HG02623 (cell line): ENCODE data around the gene NUAK2.
"Not testable (repeated sequence)": the region's sequence is repeated elsewhere in the genome, so short reads cannot be mapped to it uniquely, and the experiment has no call there.

Source experiments
- ATAC-seq: cut with Tn5 transposase; IDR thresholded peaks from one replicate; pipeline ENCODE4 v1.9.1; 2021; ENCODE audit warnings: moderate library complexity; ENCODE audit not compliant: unreplicated experiment

The NUAK2 gene

DNA sequence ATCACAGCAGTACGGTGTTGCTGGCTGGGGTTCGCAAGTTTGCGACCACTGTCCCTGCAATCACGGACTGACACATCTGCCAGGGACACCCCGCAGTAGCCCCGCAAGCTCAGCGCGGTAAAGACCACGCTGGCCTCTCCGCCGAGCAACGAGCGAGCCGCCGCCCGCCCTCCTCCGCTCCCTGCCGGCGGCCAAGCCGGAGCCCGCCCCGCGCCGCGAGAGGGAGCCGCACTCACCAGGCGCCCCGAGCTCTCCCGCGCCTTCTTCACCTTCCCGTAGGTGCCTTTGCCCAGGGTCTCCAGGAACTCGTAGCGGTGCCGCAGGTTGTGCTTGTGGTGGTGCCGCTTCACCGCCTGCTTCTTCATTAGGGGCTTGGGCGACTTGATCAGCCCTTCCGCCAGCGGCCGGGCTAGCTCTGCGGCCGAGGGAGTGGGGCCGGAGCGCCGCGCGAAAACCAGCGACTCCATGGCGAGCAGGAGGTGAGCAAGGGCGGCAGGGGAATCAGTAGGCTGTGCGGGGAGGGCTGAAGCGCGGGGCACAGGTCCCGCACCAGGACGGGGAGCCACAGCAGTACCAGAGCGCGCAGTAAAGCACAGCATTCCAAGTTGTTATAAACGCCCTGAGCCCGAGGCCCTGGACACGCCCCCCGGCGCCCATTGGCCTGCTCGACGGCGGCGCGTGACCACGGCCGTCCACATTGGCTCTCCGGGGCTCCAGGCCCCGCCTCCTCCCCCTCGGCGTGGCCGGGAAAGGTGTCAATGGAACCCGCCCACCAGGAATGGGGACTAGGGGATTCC, at the start of gene NUAK2:
Gene NUAK2, minus strand, starts transcription at position 584 of the 797 bp plus-strand sequence. Its CDS starts 117 bp downstream, at position 467.
- ATAC-seq: no peak

DNA sequence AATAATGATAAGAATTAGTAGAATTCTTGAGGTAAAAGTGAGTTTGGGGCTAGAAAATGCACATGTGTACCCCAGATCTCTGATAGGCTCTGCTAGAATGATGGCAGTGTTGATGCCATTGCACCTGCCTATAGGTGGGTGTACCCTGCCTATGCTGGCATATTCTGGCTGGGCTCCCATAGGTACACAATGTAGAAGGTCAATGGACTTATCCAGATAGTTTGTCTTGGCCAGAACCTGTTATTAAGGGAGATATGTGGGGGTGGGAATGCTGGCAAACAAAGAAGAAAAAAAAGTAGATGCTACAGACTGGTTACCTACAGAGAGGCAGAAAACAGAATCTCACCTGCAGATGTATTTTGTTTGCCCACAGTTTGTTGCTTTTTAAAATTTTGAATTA, 49.2 kb upstream of the NUAK2 start:
- no peak for ATAC-seq

DNA sequence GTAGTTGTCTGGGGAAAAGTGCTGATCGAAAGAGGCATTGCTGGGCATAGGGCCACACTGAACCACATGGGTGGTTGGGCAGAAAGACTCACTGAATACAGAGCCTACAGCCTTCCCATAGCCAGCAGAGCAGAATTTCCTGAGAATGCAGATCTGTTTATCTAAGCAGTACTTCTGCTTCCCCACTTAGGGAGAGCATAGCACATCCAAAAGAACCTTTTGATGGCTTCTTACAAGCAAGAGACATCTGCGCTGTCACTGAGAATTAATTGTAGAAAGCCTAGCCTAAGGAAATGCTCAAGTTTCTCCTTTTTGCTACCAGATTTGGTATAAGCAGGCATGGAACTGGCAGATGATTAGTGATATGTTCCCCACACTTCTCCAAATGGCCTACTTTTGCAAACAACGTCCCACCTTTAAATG, 48.2 kb upstream of the NUAK2 start:
- no peak for ATAC-seq

DNA sequence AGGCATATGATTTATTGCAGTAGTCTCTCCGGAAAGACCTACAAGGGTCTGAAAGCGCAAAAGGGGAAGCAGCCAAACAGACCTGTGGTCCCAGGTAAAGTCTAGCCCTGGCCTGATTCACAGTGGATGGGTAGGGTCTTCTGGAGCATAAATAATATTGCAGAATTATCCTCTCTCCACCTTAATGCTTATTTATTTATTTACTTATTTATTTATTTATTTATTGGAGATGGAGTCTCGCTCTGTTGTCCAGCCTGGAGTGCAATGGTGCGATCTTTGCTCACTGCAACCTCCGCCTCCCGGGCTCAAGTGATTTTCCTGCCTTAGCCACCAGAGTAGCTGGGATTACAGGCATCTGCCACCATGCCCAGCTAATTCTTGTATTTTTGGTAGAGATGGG, 46.9 kb upstream of the NUAK2 start:
- no peak for ATAC-seq

DNA sequence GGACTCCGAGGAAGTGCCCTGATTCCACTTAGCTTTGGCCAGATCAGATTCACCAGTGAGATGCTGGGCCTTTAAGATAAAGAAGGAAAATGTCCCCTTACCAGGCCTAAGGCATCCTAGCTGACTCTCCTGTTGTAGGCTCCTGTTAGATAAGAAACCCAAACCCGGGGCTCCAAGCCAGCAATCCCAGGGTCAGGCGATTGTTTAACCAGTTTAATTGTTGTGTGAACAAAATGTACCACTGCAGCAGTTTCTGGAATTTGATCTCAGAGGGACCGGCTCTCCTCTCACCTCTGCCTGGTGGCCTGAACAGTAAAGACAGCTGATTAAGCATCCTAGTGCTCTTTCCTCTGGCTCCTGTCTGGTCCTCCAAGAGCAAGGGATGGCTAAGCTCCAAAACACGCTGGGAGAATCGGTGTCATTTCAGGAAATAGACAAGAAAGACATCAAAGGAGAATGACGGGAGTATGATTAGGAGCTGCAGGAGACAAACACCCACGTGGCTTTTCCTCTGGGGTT, 44.5 kb upstream of the NUAK2 start:
- ATAC-seq: no peak

DNA sequence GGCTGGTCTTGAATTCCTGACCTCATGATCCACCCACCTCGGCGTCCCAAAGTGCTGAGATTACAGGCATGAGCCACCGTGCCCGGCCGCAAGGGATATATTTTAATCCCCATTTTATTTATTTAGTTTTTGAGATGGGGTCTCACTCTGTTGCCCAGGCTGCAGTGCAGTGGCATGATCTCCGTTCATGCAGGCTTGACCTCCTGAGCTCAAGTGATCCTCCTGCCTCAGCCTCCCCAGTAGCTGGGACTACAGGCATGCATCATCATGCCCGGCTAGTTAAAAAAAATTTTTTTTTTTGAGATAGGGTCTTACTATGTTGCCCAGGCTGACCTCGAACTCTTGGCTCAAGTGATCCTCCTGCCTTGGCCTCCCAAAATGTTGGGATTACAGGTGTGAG, 43.5 kb upstream of the NUAK2 start:
- not testable (repeated sequence) for ATAC-seq

DNA sequence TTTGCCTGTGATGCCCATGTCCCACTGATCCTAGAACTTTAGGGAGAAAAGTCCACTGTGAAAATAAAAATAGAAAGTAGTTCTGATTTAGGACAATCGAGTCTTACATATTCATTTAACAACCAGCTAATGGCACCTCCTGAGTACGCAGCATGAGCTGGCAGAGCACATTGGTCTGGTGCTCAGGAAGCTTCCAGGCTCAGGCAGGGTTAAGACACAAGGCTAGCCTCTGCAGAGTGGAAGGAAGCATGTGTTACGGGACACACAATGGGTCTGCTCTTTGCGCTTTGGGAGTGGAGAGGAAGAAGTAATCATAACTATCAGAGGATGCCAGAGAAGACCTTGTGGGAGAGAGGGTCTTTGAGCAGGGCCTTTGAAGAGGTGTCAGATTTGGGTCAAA, 39.3 kb upstream of the NUAK2 start:
- ATAC-seq: no peak

DNA sequence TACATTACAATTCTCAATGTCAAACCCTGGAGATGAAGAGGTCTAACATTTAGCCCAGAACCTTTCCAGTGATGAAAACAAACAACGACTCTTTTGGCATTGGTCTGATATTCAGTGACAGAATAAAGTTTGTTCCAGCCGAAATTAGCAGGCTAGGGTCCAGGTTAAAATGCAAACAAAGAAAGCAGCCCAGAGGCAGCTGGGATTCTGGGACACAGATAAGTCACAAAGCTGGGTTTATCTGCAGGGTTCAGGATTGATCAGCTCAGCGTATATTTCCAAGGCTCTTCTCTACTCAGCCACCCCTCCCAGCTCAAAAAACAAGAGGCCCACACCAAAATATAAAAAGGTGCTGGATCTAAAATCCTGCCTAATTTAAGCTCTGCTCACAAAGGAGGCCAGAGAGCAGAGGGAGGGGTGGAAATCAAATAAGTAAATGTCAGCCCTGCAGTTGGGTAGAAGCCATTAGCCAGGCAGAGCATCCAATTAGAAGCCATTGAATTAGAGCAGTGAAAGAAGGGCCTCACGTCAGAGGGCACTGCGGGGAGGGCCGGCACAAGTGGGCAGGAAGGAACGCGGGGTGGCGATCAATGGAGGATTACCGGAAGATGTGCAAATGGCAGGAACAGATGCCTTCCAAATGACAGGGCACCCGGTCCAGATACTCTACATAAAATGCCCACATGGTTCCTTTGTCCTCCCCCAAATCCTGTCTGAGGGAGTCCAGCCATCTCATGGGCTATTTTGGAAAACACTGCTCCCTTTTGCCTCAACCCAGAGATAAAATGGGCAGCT, 38.4 kb upstream of the NUAK2 start:
- no peak for ATAC-seq

DNA sequence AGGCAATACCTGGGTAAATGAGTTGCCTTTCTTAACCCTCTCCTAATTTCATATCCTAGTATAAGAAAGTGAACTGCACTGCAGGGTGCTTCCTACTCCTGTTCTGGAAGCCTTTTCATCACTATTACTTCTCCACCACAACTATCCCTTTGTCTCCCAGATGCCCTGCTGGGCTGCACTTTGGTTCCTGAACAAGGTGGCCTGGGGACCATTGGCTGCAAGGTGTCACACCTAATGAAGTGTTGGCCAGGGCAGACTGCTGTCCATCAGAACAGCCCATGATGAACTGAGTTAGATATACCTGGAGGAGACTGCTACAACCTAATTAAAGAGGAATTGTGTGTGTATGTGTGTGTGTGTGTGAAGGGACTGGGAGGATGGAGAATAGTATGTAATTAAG, 37.0 kb upstream of the NUAK2 start:
- ATAC-seq: no peak

DNA sequence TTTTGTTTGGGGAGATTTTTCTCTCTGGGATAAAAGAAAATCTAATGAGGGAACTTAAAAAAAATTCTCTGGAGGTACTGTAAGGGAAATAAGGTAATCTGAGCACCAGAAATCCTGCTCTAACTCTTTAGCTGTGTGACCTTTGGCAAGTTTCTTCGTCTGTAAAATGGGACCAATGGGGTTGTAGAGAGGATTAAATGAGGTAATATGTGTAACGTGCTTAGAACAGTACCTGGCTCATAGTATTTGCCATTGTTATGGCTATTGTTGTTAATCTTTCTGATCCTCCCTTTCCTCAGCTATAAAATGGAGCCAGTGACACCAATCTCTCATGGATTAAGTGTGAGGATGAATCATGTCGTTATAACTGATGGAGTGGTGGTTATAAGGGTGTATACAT, 36.0 kb upstream of the NUAK2 start:
- no peak for ATAC-seq

DNA sequence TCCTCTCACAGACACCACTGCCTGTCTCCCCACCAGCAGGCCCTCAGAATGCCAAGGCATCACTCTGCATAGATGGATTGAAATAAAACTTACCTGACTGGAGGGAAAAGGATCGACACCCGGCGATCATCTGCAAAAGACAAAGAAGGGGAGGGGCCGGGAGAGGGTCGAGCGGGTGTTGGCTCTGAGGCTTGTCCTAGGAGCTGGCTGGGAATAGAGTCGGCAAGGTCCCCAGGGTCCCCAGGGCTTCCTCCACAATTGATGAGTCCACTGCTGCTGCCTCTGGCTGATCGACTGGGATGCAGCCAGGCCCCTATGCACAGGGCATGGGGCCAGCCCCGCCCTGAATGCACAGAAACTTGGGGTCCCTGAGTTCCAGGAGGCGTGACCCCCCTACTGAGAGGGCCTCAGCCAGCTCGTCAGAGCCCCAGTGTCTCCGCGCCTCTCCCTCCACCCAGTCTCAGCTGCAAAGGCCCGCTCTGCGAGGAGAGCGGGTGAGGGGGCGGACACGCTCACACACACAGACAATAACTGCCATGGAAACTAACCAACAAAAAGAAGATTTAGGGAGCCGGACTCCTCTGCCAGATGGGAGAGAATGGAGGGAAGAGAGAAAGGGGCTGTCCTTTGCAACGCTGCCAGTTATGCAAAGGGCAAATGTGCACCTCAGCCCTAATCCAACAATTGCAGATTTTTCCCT, 35.0 kb upstream of the NUAK2 start, which contains the start of gene KLHDC8A:
Gene KLHDC8A, minus strand, starts transcription at position 483 of the 700 bp plus-strand sequence. CDS start 13,318 bp downstream, outside the sequence.
- no peak for ATAC-seq

DNA sequence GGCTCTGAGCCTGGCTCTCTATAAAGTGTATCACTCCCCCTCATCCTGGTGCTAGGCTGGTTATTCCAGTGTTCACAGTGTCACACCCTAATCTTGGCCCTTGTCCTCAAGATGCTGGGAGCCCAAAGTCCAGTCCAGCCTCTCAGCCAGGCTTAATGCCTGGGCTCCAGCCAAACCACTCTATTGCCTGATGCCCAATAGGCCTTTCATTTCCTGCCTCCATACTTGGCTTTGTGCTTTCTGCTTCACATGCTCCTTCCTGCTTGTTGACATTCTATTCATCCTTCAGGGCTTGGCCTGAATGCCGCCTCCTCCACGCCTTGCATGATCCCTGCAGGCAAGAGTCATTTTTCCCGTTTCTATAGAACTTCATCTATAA, 33.5 kb upstream of the NUAK2 start:
- no peak for ATAC-seq

DNA sequence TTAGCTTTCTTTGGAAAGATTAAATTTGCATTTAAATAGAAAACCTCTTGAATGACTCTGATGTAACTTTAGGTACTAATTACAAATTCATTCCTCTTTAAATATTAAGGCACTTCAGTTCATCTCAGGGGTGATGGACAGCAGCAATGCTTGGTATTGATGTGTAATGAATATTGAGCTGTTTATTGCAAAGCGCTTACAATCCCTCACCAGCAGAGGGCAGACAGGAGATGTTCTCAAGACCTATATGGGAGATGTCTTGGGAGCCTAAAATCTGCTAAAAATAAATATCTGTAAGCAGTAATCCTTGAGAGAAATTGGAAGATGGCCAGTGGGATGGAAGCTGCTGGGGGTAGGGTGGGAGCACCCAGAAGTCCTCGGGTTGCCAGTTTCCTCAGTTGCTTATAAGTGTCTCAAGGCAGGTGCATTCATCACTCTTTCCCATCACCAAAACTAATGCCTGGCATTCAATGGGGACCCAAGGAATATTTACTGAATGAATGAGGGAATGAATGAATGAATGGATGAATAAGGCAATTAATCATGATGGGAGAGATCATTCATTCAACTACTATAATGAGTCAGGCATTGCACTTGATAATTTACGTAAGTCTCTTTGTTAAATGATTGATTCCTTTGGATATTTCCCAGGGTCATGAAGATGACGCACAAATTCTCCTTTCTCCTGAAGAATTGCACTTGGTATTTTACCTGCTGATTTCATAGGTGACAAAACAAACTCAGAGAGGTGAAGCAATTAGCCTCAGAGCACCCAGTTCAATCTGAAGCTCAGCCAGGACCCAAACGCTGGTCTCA, 32.9 kb upstream of the NUAK2 start:
- ATAC-seq: no peak

DNA sequence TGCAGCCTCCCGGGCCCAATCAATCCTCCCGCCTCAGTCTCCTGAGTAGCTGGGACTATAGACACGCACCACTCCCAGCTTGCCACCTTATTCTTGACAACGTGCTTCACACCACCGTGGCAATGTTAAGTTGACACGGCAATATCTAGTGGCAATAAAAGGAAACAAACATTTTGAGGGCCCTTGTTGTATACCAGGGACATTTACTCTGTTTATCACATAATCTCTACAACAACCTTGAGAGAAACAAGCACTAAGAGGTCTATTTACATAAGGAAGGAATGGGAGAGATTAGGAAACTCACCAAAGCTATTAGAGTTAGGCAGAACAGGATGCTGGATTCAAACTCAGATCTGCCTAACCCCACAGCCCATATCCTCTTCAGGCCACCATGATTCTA, 32.1 kb upstream of the NUAK2 start:
- no peak for ATAC-seq

DNA sequence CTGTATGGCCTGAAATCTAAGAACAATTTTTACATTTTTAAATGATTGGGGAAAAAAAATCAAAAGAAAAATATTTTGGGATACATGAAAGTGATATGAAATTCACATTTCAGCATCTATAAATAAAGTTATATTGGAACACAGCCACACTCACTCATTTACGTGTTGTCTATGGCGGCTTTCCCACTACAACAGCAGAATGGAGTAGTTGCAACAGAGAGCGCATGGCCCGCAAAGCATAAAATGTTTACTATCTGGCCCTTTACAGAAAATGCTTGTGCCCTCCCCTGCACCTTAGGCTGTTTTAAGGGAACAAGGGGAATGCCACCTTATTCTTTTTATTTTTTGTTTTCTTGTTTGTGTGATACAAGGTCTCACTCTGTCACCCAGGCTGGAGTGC, 31.6 kb upstream of the NUAK2 start:
- no peak for ATAC-seq

DNA sequence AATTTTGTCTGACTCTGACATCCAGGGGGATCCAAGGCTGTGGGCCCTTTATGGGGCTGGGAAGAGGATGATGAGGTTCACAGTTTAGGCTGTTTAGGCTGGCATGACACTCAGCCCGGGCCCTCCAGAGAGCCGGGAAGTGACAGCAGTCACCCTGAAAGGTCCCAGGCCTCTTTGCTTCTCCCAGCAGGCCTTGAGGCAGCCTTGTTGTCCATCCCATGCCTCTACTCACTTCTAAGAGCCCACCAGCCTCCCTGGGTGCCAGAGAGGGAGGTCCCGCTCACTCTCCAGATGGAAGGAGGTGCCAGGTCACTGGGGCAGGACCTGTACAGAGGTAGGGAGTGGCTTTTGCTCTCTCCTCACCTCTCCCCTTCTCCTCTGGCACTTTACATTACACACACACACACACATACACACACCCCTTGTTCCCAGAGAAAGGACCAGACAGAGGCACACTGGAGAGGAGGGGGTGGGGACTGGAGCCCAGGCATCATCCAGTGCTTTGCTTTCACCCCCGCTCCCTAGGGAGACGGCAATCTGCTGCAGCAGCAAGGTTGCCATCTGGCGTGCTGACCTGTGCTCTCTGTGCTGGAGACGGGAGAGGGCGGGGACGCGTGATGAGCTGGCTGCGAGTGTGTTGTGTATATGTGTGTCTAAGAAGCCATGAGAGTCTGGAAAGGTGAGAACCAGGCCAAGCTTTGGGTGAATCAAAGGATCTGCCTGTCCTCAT, 30.6 kb upstream of the NUAK2 start:
- no peak for ATAC-seq

DNA sequence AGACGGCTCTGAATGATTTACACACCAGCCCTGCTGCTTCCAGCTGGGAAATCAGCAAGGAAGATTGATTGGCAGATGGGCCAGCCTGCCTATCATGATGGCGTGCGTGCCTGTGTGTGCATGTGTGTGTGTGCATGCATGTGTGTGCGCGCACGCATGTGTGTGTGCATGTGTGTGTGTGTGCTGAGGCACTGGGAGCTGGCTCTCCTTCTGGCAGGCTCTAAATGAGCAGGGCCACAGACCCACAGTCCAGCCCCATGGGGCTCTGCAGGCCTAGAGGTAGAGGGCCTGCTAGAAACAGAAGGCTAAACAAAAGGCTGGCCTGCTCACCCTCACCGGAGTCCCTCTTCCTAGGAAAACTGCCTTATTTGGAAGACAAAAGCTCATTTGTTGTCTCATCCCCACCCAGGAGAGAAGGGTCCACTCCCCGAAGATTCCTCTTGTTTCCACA, 29.2 kb upstream of the NUAK2 start:
- no peak for ATAC-seq

DNA sequence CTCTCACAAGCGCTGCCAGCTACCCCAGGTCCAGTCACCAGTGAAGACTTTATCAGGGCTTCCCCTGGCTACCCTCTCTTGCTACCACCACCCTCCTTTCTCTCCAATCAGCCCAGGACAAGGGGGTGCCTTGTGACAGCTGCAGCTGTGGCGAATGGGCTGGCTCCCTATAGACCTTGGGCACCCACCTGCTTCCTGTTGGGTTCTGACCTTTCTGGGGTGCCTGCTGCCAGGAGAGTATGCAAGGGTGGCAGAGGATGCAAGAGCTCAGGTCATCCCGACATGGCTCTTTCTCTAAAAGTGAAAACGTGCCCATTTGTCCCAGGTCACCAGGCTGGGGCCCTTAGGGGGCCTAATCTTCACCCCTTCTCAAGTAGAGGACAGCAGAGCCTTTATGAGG, 28.6 kb upstream of the NUAK2 start:
- no peak for ATAC-seq

DNA sequence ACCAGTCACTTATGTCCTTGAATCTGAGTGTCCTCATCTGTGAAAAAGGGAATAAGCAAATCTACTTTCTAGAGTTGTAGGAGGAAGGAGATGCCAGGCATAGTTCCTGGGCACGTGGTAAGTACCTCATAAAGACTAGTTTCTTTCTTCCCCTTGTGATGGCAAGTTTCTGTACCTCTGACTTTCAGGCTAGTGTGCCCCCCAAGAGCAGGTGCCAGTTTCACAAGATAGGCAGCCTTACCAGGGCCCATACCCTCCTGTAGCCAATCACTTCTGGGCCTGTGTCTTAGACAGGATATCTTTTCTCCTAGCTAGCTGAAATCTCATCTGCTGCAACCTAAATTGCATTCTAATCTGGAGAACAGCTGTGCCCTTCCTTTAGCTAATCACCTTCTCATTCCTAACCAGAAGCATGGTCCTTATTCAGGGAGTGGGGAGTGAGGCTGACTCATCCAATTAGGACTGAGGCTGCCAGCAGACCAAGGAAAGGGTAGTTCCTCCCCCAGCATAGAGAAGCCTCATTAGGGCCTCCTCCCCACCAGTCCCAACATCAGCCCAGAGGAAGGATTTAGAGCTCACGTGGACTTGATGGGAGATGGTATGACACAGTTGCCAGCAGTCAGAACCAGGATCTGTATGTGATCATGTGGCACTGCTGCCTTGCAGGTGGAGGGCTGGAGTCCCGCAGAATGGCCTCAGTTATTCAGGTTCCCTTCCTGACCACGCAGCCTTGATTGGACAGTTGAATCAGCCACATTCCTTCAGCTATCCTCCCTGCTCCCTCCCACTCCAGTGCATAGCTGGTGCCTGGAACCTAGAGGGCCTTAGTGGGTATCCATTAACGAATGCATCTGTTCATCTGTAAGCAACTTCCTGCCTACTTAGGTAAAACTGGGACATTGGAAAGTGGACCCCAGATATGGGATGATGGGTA, 27.3 kb upstream of the NUAK2 start:
- no peak for ATAC-seq
